ENCODE results near the gene NANP. TPM values are rescaled to one million over a fixed set of nuclear protein-coding genes. Genes with fewer than 3 reads are reported as not detected.

Gene NANP
- total and polyA plus RNA-seq, 2 of the 13 experiments (the other 11 are each of a cell fraction or from before 2014, with no cell fraction given): 8.9 to 21.5 TPM

DNA sequence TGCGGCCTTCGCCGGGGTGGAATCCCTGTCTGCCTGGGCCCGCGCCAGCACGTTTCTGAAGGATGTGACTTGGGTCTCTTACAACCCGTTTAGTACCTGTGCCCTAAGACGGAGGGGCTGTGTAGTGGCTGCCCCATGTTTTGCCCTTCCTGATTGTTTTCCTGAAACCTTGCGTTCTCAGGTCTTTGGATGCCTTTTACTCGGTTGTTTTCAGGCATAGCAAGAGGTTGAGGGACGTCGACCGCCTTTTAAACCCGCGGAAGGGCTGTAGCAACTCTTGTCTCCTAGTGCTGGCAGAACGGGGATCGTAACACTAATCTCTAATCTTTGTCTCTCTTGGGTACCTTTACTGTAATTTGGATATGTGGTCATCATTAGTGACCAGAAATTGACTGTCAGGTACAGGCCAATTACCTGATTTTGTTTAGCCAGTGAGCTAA lies 706 bp upstream of the NANP start (continued):
- TF ChIP-seq, protein P1, sequence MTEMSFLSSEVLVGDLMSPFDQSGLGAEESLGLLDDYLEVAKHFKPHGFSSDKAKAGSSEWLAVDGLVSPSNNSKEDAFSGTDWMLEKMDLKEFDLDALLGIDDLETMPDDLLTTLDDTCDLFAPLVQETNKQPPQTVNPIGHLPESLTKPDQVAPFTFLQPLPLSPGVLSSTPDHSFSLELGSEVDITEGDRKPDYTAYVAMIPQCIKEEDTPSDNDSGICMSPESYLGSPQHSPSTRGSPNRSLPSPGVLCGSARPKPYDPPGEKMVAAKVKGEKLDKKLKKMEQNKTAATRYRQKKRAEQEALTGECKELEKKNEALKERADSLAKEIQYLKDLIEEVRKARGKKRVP (CRISPR knock-in tag; IDR thresholded peaks at IDR 0.05): no peak; a peak in 1 of 4 replicates
- TF ChIP-seq TBX3 (IDR thresholded peaks at IDR 0.05; ENCODE audit: borderline replicate concordance) (no peak), ZNF468 (CRISPR knock-in tag; IDR thresholded peaks at IDR 0.05) (no peak), ZNF432 (CRISPR knock-in tag; IDR thresholded peaks at IDR 0.05; ENCODE audit: borderline replicate concordance) (no peak), ETV6 (CRISPR knock-in tag; conservative IDR thresholded peaks at IDR 0.05) (no peak), ZNF44 (CRISPR knock-in tag; IDR thresholded peaks at IDR 0.05) (no peak; the same call in 1 of the 2 replicates), ZNF7 (CRISPR knock-in tag; IDR thresholded peaks at IDR 0.05) (no peak), CEBPB (IDR thresholded peaks at IDR 0.05; ENCODE audit: borderline replicate concordance, low read depth, low read length) (no peak), NR2F2 (IDR thresholded peaks at IDR 0.05; ENCODE audit: borderline replicate concordance, low read depth) (no peak), ZNF761 (CRISPR knock-in tag; conservative IDR thresholded peaks at IDR 0.05) (0 out of 2 replicates have a peak, but pooled peaks have one; percentile 71), FOXJ3 (CRISPR knock-in tag; IDR thresholded peaks at IDR 0.05; ENCODE audit: borderline replicate concordance) (no peak), HOXA3 (CRISPR knock-in tag; IDR thresholded peaks at IDR 0.05) (no peak), RFX5 (IDR thresholded peaks at IDR 0.05; ENCODE audit: low read depth, low read length) (no peak), MEF2D (CRISPR knock-in tag; IDR thresholded peaks at IDR 0.05) (peak; percentile 75; the same call in 1 of the 2 replicates), ZNF652 (CRISPR knock-in tag; IDR thresholded peaks at IDR 0.05; ENCODE audit: borderline replicate concordance, low read depth) (no peak; the same call in 1 of the 2 replicates), HNF4G (IDR thresholded peaks at IDR 0.05; ENCODE audit: borderline replicate concordance, low read depth, low read length) (no peak), HNF4G (CRISPR knock-in tag; IDR thresholded peaks at IDR 0.05; ENCODE audit: borderline replicate concordance, low read depth) (no peak), RAD21 (CRISPR knock-in tag; IDR thresholded peaks at IDR 0.05) (0 out of 2 replicates have a peak, but pooled peaks have one; percentile 7)
- TF ChIP-seq, protein P2, sequence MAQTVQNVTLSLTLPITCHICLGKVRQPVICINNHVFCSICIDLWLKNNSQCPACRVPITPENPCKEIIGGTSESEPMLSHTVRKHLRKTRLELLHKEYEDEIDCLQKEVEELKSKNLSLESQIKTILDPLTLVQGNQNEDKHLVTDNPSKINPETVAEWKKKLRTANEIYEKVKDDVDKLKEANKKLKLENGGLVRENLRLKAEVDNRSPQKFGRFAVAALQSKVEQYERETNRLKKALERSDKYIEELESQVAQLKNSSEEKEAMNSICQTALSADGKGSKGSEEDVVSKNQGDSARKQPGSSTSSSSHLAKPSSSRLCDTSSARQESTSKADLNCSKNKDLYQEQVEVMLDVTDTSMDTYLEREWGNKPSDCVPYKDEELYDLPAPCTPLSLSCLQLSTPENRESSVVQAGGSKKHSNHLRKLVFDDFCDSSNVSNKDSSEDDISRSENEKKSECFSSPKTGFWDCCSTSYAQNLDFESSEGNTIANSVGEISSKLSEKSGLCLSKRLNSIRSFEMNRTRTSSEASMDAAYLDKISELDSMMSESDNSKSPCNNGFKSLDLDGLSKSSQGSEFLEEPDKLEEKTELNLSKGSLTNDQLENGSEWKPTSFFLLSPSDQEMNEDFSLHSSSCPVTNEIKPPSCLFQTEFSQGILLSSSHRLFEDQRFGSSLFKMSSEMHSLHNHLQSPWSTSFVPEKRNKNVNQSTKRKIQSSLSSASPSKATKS (CRISPR knock-in tag; IDR thresholded peaks at IDR 0.05): peak; percentile 65; the same call in 1 of the 2 replicates
- TF ChIP-seq, protein P3, sequence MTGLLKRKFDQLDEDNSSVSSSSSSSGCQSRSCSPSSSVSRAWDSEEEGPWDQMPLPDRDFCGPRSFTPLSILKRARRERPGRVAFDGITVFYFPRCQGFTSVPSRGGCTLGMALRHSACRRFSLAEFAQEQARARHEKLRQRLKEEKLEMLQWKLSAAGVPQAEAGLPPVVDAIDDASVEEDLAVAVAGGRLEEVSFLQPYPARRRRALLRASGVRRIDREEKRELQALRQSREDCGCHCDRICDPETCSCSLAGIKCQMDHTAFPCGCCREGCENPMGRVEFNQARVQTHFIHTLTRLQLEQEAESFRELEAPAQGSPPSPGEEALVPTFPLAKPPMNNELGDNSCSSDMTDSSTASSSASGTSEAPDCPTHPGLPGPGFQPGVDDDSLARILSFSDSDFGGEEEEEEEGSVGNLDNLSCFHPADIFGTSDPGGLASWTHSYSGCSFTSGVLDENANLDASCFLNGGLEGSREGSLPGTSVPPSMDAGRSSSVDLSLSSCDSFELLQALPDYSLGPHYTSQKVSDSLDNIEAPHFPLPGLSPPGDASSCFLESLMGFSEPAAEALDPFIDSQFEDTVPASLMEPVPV (CRISPR knock-in tag; IDR thresholded peaks at IDR 0.05): 0 out of 2 replicates have a peak, but pooled peaks have one; percentile 25
- TF ChIP-seq, protein P4, sequence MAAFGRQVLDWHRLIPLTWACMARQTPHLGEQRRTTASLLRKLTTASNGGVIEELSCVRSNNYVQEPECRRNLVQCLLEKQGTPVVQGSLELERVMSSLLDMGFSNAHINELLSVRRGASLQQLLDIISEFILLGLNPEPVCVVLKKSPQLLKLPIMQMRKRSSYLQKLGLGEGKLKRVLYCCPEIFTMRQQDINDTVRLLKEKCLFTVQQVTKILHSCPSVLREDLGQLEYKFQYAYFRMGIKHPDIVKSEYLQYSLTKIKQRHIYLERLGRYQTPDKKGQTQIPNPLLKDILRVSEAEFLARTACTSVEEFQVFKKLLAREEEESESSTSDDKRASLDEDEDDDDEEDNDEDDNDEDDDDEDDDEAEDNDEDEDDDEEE (CRISPR knock-in tag; IDR thresholded peaks at IDR 0.05): 0 out of 2 replicates have a peak, but pooled peaks have one; percentile 15
- TF ChIP-seq, protein P5, sequence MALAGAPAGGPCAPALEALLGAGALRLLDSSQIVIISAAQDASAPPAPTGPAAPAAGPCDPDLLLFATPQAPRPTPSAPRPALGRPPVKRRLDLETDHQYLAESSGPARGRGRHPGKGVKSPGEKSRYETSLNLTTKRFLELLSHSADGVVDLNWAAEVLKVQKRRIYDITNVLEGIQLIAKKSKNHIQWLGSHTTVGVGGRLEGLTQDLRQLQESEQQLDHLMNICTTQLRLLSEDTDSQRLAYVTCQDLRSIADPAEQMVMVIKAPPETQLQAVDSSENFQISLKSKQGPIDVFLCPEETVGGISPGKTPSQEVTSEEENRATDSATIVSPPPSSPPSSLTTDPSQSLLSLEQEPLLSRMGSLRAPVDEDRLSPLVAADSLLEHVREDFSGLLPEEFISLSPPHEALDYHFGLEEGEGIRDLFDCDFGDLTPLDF (CRISPR knock-in tag; IDR thresholded peaks at IDR 0.05): no peak
- TF ChIP-seq, protein P6, sequence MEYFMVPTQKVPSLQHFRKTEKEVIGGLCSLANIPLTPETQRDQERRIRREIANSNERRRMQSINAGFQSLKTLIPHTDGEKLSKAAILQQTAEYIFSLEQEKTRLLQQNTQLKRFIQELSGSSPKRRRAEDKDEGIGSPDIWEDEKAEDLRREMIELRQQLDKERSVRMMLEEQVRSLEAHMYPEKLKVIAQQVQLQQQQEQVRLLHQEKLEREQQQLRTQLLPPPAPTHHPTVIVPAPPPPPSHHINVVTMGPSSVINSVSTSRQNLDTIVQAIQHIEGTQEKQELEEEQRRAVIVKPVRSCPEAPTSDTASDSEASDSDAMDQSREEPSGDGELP (IDR thresholded peaks at IDR 0.05; ENCODE audit: borderline replicate concordance, low read depth): no peak

Measured in HepG2 (cell line).